NCI-H2081 treated with DMSO at 0.1 percent for 48 hours (cell line): ENCODE measurements around the gene OSBPL7.

Experiments
- DNase-seq: peaks from one replicate; lab custom pipeline; 2025; lab: John Stamatoyannopoulos, UW

OSBPL7 gene

GRCh38 chr17:47763913-47764582 lies 57.5 kb downstream of the OSBPL7 start:
- DNase-seq = no peak

GRCh38 chr17:47762728-47763127 lies 58.9 kb downstream of the OSBPL7 start:
- DNase-seq = no peak

GRCh38 chr17:47760409-47761140 lies 61.0 kb downstream of the OSBPL7 start:
- DNase-seq = no peak

GRCh38 chr17:47757386-47757785 lies 64.2 kb downstream of the OSBPL7 start:
- no peak for DNase-seq
